GM12878 (cell line): ENCODE measurements around the gene MICB. TPM values are rescaled to one million over a fixed set of nuclear protein-coding genes. Genes with fewer than 3 reads are reported as not detected.

Source experiments
- E2F8 ChIP-seq: fragments of 450-650 bp; IDR thresholded peaks from 2 replicates; pipeline ENCODE4 v1.6.1; 2018; ENCODE audit warnings: mild to moderate bottlenecking, low read depth, moderate library complexity; ENCODE audit not compliant: partially characterized antibody
- ESRRA ChIP-seq: IDR thresholded peaks from 2 replicates; pipeline ENCODE4 v1.6.1; 2012; ENCODE audit warnings: mild to moderate bottlenecking, low read length, improper control_type of control experiment
- EZH2 ChIP-seq: IDR thresholded peaks from 2 replicates; pipeline ENCODE4 v1.6.1; 2012; ENCODE audit warnings: low read depth, mild to moderate bottlenecking, control low read depth, inconsistent platforms, low read length, borderline replicate concordance; ENCODE audit not compliant: control insufficient read depth
- FOS ChIP-seq: IDR thresholded peaks from 3 replicates; pipeline ENCODE4 v1.6.1; 2011; ENCODE audit warnings: borderline replicate concordance; ENCODE audit not compliant: insufficient read length; ENCODE audit errors: extremely low read depth
- RB1 ChIP-seq: fragments of 450-650 bp; formaldehyde crosslinking; IDR thresholded peaks from 2 replicates; pipeline ENCODE4 v1.6.1; 2017; ENCODE audit warnings: mild to moderate bottlenecking, borderline replicate concordance
- RCOR1 ChIP-seq: conservative IDR thresholded peaks from 2 replicates; pipeline ENCODE4 v1.6.1; 2012; ENCODE audit warnings: low read depth, low read length, improper control_type of control experiment
- SKIL ChIP-seq: fragments of 450-650 bp; IDR thresholded peaks from 2 replicates; pipeline ENCODE4 v1.6.1; 2017; ENCODE audit warnings: mild to moderate bottlenecking, low read depth, inconsistent platforms; ENCODE audit not compliant: poor library complexity, severe bottlenecking
- SP1 ChIP-seq: IDR thresholded peaks from one replicate; pipeline ENCODE4 v1.6.1; 2011; ENCODE audit warnings: low read depth, low read length
- SPI1 ChIP-seq: IDR thresholded peaks from 2 replicates; pipeline ENCODE4 v1.6.1; 2011; ENCODE audit warnings: low read depth, mild to moderate bottlenecking, low read length, moderate library complexity, borderline replicate concordance; ENCODE audit not compliant: insufficient read depth
- SREBF1 ChIP-seq: IDR thresholded peaks from 2 replicates; pipeline ENCODE4 v1.6.1; 2012; ENCODE audit warnings: mild to moderate bottlenecking, low read length
- STAT1 ChIP-seq: fragments of 450-650 bp; conservative IDR thresholded peaks from 2 replicates; pipeline ENCODE4 v1.6.1; 2014; ENCODE audit warnings: antibody characterized with exemption, mild to moderate bottlenecking
- ZBTB40 ChIP-seq: fragments of 450-650 bp; IDR thresholded peaks from 2 replicates; pipeline ENCODE4 v1.6.1; 2016; ENCODE audit warnings: mild to moderate bottlenecking, moderate library complexity, borderline replicate concordance
- ZNF207 ChIP-seq: fragments of 450-650 bp; IDR thresholded peaks from 2 replicates; pipeline ENCODE4 v1.6.1; 2014; ENCODE audit warnings: antibody characterized with exemption, mild to moderate bottlenecking, borderline replicate concordance
- ZNF687 ChIP-seq: fragments of 450-650 bp; IDR thresholded peaks from 2 replicates; pipeline ENCODE4 v1.6.1; 2017; ENCODE audit warnings: mild to moderate bottlenecking, moderate library complexity
- ZZZ3 ChIP-seq: IDR thresholded peaks from 2 replicates; pipeline ENCODE4 v1.6.1; 2011; ENCODE audit warnings: low read depth; ENCODE audit not compliant: control insufficient read depth, insufficient read length
- polyA plus RNA-seq, 11 experiments: library from polyadenylated mRNA; depleted of rRNA in 4 of 11; unstranded in 6 of 11; stranded (reverse) in 5 of 11; fragments of >200 nt; fragmentation: Nextera tagmentation in 4 of 11; fragmentation: Illumina TruSeq in 1 of 11; extraction: Ambion mirVana in 4 of 11; extraction: Trizol in 1 of 11; gene quantifications; 1 replicate in 1 of 11; 2 replicates in 10 of 11; pipeline versions ENCODE4 v1.2.1 to v1.2.3, GENCODE V29; 2011 to 2016; ENCODE audit warnings: inconsistent platforms in 2 of 11, missing spikeins in 2 of 11, low read depth in 1 of 11
- total RNA-seq, 4 experiments: library from RNA; depleted of rRNA in 3 of 4; stranded (reverse); fragments of >200 nt in 3 of 4; fragmentation: Illumina TruSeq in 1 of 4; extraction: Trizol in 1 of 4; gene quantifications; 2 replicates each; pipeline versions ENCODE4 v1.2.1 to v1.2.3, GENCODE V29; 2013 to 2021

Gene MICB
- total and polyA plus RNA-seq, 10 of the 15 experiments (the other 5 are each of a cell fraction or from before 2014, with no cell fraction given): 9.0 to 37.1 (median 17.8) TPM

GRCh38 chr6:31546958-31547726 is 49.2 kb downstream of the MICB start, which contains the start of gene NFKBIL1 (continued):
- peak; percentile 82 for TF ChIP-seq RB1
- TF ChIP-seq STAT1: peak; percentile 30; the same call in 1 of the 2 replicates
- peak; percentile 58 for TF ChIP-seq ESRRA
- TF ChIP-seq EZH2: no peak
- peak; percentile 98 for TF ChIP-seq ZBTB40
- TF ChIP-seq SREBF1: 0 out of 2 replicates have a peak, but pooled peaks have one; percentile 16
- no peak for TF ChIP-seq ZNF687
- TF ChIP-seq SPI1: peak; percentile 65
- no peak for TF ChIP-seq ZZZ3
- peak; percentile 78; the same call in 1 of the 2 replicates for TF ChIP-seq RCOR1
- peak; percentile 85 for TF ChIP-seq SP1
- TF ChIP-seq FOS: no peak
- TF ChIP-seq ZNF207: no peak
- peak; percentile 40 for TF ChIP-seq SKIL
- TF ChIP-seq E2F8: peak; percentile 83
